Measurements from ENCODE around the gene CD300A. TPM values are rescaled to one million over a fixed set of nuclear protein-coding genes. Genes with fewer than 3 reads are reported as not detected.

CD300A gene
- total RNA-seq, 1 donor from 2014 or later = not detected

Other genes starting within 250 kb of the CD300A start
- not detected in 2 replicates for gene DNAI2, start 192.4 kb upstream of the CD300A start, total RNA-seq
- gene KIF19, start 140.4 kb upstream of the CD300A start, total RNA-seq = 1.4 and 2.0 TPM in 2 replicates
- not detected in 2 replicates for gene BTBD17, start 104.8 kb upstream of the CD300A start, total RNA-seq
- not detected in 2 replicates for gene GPR142, start 99.1 kb upstream of the CD300A start, total RNA-seq
- gene GPRC5C, start 34.5 kb upstream of the CD300A start, total RNA-seq = not detected in 2 replicates
- not detected in 2 replicates for gene CD300LB, start 64.8 kb downstream of the CD300A start, total RNA-seq
- gene CD300C, start 79.5 kb downstream of the CD300A start, total RNA-seq = not detected in 2 replicates
- gene CD300H, start 100.9 kb downstream of the CD300A start, total RNA-seq = not detected in 2 replicates
- gene CD300LD, start 125.6 kb downstream of the CD300A start, total RNA-seq = not detected in 2 replicates
- not detected in 2 replicates for gene CD300E, start 157.1 kb downstream of the CD300A start, total RNA-seq
- gene CD300LF, start 246.3 kb downstream of the CD300A start, total RNA-seq = not detected in 2 replicates